GM12874 (cell line): ENCODE results near the gene XYLT2.

Experiments used
- TF ChIP-seq, protein P1 (sequence below): IDR thresholded peaks from 2 replicates; pipeline ENCODE4 v1.5.1; 2011; ENCODE audit warnings: low read depth, mild to moderate bottlenecking, control low read depth, low read length, moderate library complexity; ENCODE audit not compliant: insufficient read depth

XYLT2 gene

DNA sequence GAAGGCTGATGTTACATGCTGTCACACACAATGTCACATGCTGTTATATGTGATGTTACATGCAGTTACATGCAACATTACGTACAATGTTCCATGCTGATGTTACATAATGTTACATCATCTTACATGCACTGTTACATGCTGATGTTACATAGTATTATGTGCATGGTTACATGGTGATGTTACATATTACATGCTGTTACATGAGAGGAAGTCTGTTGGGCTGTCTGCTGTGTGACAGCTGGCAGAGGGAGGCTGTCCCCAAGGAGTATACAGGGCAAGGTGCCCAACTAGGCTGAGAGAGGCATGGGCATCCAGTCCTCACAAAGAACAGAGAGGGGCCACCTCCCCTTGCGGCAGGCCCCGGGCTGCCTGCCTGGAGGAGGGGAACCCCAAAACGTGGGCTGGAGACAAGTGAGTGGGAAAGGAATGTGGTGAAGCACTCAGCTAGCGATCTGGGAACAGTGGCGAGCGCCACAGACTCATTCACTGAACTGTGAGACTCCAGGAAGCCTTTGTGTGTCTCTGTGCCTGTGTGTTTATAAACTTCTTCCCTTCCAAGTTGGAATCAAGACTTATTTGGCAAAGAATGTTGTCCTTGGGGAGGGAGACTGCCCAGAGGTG lies 41.0 kb upstream of the XYLT2 start:
- TF ChIP-seq, protein P1, sequence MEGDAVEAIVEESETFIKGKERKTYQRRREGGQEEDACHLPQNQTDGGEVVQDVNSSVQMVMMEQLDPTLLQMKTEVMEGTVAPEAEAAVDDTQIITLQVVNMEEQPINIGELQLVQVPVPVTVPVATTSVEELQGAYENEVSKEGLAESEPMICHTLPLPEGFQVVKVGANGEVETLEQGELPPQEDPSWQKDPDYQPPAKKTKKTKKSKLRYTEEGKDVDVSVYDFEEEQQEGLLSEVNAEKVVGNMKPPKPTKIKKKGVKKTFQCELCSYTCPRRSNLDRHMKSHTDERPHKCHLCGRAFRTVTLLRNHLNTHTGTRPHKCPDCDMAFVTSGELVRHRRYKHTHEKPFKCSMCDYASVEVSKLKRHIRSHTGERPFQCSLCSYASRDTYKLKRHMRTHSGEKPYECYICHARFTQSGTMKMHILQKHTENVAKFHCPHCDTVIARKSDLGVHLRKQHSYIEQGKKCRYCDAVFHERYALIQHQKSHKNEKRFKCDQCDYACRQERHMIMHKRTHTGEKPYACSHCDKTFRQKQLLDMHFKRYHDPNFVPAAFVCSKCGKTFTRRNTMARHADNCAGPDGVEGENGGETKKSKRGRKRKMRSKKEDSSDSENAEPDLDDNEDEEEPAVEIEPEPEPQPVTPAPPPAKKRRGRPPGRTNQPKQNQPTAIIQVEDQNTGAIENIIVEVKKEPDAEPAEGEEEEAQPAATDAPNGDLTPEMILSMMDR: no peak

- TF ChIP-seq, protein P1: no peak
Observed at GRCh38 chr17:50307654-50308053, 38.3 kb upstream of the XYLT2 start.

GRCh38 chr17:50308666-50309065 lies 37.3 kb upstream of the XYLT2 start:
- TF ChIP-seq, protein P1: no peak

DNA sequence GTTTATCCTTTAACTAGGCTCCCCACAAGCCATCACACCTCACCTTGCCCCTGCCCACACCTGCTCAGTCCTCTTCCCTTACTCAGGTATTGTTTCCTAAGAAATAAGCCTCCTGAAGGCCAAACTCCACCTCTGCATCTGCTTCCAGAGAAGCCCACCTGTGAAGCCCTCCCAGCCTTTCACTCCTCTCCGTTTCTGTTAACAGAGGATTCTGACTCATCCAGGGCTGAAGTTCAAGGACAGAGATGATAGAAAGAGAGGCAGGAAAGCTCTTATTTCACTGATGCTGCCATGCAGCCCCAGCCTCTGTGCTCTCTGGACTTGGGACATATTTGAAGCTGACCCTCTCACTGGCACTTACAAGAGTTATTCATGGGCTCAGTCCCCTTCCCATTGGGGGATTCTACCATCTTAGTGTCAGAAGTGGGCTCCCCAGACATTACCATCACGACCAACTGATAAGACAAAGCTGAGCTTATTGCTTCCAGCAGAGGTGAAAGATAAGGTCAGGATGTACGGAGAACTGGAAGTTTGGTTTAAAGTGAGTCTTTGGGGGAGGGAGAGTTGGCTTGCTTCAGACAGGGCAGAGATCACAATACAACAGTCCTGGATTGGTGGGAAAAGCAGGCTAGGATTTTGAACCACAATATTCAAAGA lies 35.3 kb upstream of the XYLT2 start:
- TF ChIP-seq, protein P1: no peak

- TF ChIP-seq, protein P1: no peak
Observed at GRCh38 chr17:50311112-50311460, 34.8 kb upstream of the XYLT2 start.

DNA sequence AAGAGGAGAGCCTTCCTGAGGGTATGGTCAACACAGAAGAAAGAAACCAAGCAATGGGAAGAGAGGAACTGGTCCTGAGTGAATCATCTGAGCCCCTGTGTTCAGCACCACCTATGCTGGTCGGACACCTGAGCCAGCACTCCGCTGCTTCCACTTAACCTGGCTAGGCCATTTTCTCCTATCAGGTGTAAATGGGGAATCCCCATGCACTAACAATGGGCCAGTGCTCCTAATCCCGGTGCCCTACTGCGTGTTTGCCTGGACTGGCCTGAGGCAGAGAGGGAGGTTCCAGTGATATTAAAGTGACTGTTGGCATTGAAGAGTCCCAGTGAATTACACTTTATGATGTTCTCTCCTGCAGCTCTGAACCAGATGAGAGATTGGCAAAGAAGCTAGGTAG lies 34.4 kb upstream of the XYLT2 start:
- TF ChIP-seq, protein P1: no peak

DNA sequence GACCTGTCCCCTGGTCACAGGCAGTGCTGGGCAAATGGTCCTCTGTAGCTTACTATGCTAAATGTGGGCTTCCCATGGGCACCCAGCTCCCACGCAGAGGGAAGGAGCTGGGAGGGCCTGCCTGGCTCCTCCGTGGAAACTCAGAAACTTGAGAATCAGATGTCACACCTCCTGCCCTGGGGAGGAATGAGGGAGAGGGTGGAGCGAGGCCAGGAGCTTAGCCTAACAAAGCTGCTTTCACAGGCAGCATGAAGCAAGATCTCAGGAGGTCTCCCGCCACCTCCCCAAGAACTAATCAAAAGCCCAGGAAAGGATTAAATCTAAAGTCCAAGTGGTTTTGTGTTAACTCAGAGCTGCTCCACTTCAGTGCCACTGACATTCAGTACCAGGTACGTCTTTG lies 33.6 kb upstream of the XYLT2 start:
- TF ChIP-seq, protein P1: no peak
